ENCODE data around the gene WHRN. TPM values are rescaled to one million over a fixed set of nuclear protein-coding genes. Genes with fewer than 3 reads are reported as not detected.

Gene WHRN
- total RNA-seq, 5 donors from 2014 or later (not counting 1 experiment from before 2014, with no cell fraction given), result 11.4 to 46.0 (median 13.0) TPM

GRCh38 chr9:114442022-114442421 is 63.3 kb downstream of the WHRN start:
- POLR2A ChIA-PET, result no interaction called here
- Mint-ChIP-seq H3K27ac (no peak overlapping the region), H3K4me1 (no peaks in the 10 kb centered on the region), H3K9me3 (peaks cover 0 to 5% (median 0%) of the 10 kb centered on the region in 3 donors), H3K4me3 (no peak overlapping the region), H3K27me3 (no peaks in the 10 kb centered on the region), H3K36me3 (no peaks in the 10 kb centered on the region)
- no peak overlapping the region for H3K27ac ChIP-seq (ENCODE audit: low read length)
- 50% methylated on average over 1 of the region's 1 CpG for WGBS (ENCODE audit: insufficient coverage)
- H3K36me3 ChIP-seq (ENCODE audit: control insufficient read depth in 2 of 2, extremely low read depth in 1 of 2, insufficient read depth in 1 of 2, low read length in 1 of 2), result no peaks in the 10 kb centered on the region
- H3K27me3 ChIP-seq (replicated peaks in 1 of 2; ENCODE audit: control insufficient read depth in 2 of 2, extremely low read depth in 1 of 2, insufficient read depth in 2 of 2, low read length in 1 of 2), result no peaks in the 10 kb centered on the region
- no peak for ATAC-seq (replicated peaks in 1 of 4)
- no peaks in the 10 kb centered on the region for H3K9me3 ChIP-seq
- no peak overlapping the region for H3K4me3 ChIP-seq (ENCODE audit: control insufficient read depth in 1 of 2, extremely low read depth in 1 of 2, low read length in 1 of 2)
- DNase-seq, result no peak
- H3K4me1 ChIP-seq (ENCODE audit: control insufficient read depth in 1 of 2, extremely low read depth in 1 of 2, insufficient read depth in 2 of 2, low read length in 2 of 2), result no peaks in the 10 kb centered on the region
- CTCF ChIA-PET, result no interaction called here

GRCh38 chr9:114437401-114437893 is 67.8 kb downstream of the WHRN start:
- H3K4me3 ChIP-seq (ENCODE audit: control insufficient read depth in 1 of 2, extremely low read depth in 1 of 2, low read length in 1 of 2), result no peak overlapping the region
- H3K9me3 Mint-ChIP-seq, result no peaks in the 10 kb centered on the region
- no peak overlapping the region for H3K27ac Mint-ChIP-seq
- H3K36me3 ChIP-seq (ENCODE audit: control insufficient read depth in 2 of 2, extremely low read depth in 1 of 2, insufficient read depth in 1 of 2, low read length in 1 of 2), result no peaks in the 10 kb centered on the region
- H3K27me3 ChIP-seq (replicated peaks in 1 of 2; ENCODE audit: control insufficient read depth in 2 of 2, extremely low read depth in 1 of 2, insufficient read depth in 2 of 2, low read length in 1 of 2), result peaks cover 0 to 8% of the 10 kb centered on the region in 2 experiments
- H3K4me1 ChIP-seq (ENCODE audit: control insufficient read depth in 1 of 2, extremely low read depth in 1 of 2, insufficient read depth in 2 of 2, low read length in 2 of 2), result no peaks in the 10 kb centered on the region
- H3K4me1 Mint-ChIP-seq, result peaks cover 4 to 6% (median 5%) of the 10 kb centered on the region in 3 donors
- H3K27ac ChIP-seq (ENCODE audit: low read length), result no peak overlapping the region
- H3K27me3 Mint-ChIP-seq, result no peaks in the 10 kb centered on the region
- ATAC-seq (replicated peaks in 1 of 4), result no peak
- 77% methylated on average over 2 of the region's 2 CpGs for WGBS (ENCODE audit: insufficient coverage)
- H3K4me3 Mint-ChIP-seq, result no peak overlapping the region
- CTCF ChIA-PET, result no interaction called here
- no peaks in the 10 kb centered on the region for H3K9me3 ChIP-seq
- POLR2A ChIA-PET, result no interaction called here
- DNase-seq, result no peak
- no peaks in the 10 kb centered on the region for H3K36me3 Mint-ChIP-seq

GRCh38 chr9:114434878-114435311 is 70.4 kb downstream of the WHRN start:
- CTCF ChIA-PET, result interaction anchor here (0.5 to 1.3 kb wide), 2 partner anchors 216 to 218 kb away, joined by 3 to 8 read pairs; no protein-coding TSS in a partner anchor

GRCh38 chr9:114433720-114434255 is 71.5 kb downstream of the WHRN start:
- Mint-ChIP-seq H3K27ac (peak overlapping the region in 1 of 2 donors; percentile 50), H3K4me3 (no peak overlapping the region), H3K9me3 (no peaks in the 10 kb centered on the region), H3K27me3 (no peaks in the 10 kb centered on the region), H3K4me1 (peaks cover 4 to 6% (median 5%) of the 10 kb centered on the region in 3 donors), H3K36me3 (no peaks in the 10 kb centered on the region)
- peak in 3 of 4 experiments; percentile 49 to 65 (median 59) for ATAC-seq (replicated peaks in 1 of 4)
- no peaks in the 10 kb centered on the region for H3K4me1 ChIP-seq (ENCODE audit: control insufficient read depth in 1 of 2, extremely low read depth in 1 of 2, insufficient read depth in 2 of 2, low read length in 2 of 2)
- peak in 1 of 35 experiments; percentile 14 for DNase-seq
- 35% methylated on average over 3 of the region's 6 CpGs for WGBS (ENCODE audit: insufficient coverage)
- H3K9me3 ChIP-seq, result no peaks in the 10 kb centered on the region
- POLR2A ChIA-PET, result interaction anchor here in 1 of 2 donors (0.5 kb wide), 1 partner anchor 38 kb away, joined by 3 read pairs; no protein-coding TSS in a partner anchor
- H3K27ac ChIP-seq (ENCODE audit: low read length), result no peak overlapping the region
- H3K4me3 ChIP-seq (ENCODE audit: control insufficient read depth in 1 of 2, extremely low read depth in 1 of 2, low read length in 1 of 2), result no peak overlapping the region
- CTCF ChIA-PET, result interaction anchor here in 1 of 2 donors (0.7 kb wide), 1 partner anchor 28 kb away, joined by 3 read pairs; no protein-coding TSS in a partner anchor
- H3K27me3 ChIP-seq (replicated peaks in 1 of 2; ENCODE audit: control insufficient read depth in 2 of 2, extremely low read depth in 1 of 2, insufficient read depth in 2 of 2, low read length in 1 of 2), result peaks cover 0 to 10% of the 10 kb centered on the region in 2 experiments
- no peaks in the 10 kb centered on the region for H3K36me3 ChIP-seq (ENCODE audit: control insufficient read depth in 2 of 2, extremely low read depth in 1 of 2, insufficient read depth in 1 of 2, low read length in 1 of 2)

More at GRCh38 chr9:114434878-114435311, 70.4 kb downstream of the WHRN start:
- ATAC-seq (replicated peaks in 1 of 4) (no peak), DNase-seq (peak in 1 of 35 experiments; percentile 41)
- no peak overlapping the region for H3K27ac ChIP-seq (ENCODE audit: low read length)
- WGBS (ENCODE audit: insufficient coverage), result 69% methylated on average over 7 of the region's 9 CpGs
- H3K4me3 ChIP-seq (ENCODE audit: control insufficient read depth in 1 of 2, extremely low read depth in 1 of 2, low read length in 1 of 2), result no peak overlapping the region
- no peaks in the 10 kb centered on the region for H3K36me3 ChIP-seq (ENCODE audit: control insufficient read depth in 2 of 2, extremely low read depth in 1 of 2, insufficient read depth in 1 of 2, low read length in 1 of 2)
- H3K9me3 ChIP-seq, result no peaks in the 10 kb centered on the region
- Mint-ChIP-seq H3K27ac (no peak overlapping the region), H3K4me3 (no peak overlapping the region), H3K9me3 (no peaks in the 10 kb centered on the region), H3K4me1 (peaks cover 4 to 6% (median 5%) of the 10 kb centered on the region in 3 donors), H3K36me3 (no peaks in the 10 kb centered on the region), H3K27me3 (no peaks in the 10 kb centered on the region)
- POLR2A ChIA-PET, result interaction anchor here in 1 of 2 donors (0.6 kb wide), 1 partner anchor 126 kb away, joined by 3 read pairs; no protein-coding TSS in a partner anchor
- H3K4me1 ChIP-seq (ENCODE audit: control insufficient read depth in 1 of 2, extremely low read depth in 1 of 2, insufficient read depth in 2 of 2, low read length in 2 of 2), result no peaks in the 10 kb centered on the region
- peaks cover 0 to 8% of the 10 kb centered on the region in 2 experiments for H3K27me3 ChIP-seq (replicated peaks in 1 of 2; ENCODE audit: control insufficient read depth in 2 of 2, extremely low read depth in 1 of 2, insufficient read depth in 2 of 2, low read length in 1 of 2)

GRCh38 chr9:114433086-114433485 is 72.2 kb downstream of the WHRN start:
- H3K27me3 ChIP-seq (replicated peaks in 1 of 2; ENCODE audit: control insufficient read depth in 2 of 2, extremely low read depth in 1 of 2, insufficient read depth in 2 of 2, low read length in 1 of 2), result peaks cover 0 to 10% of the 10 kb centered on the region in 2 experiments
- no peak for ATAC-seq (replicated peaks in 1 of 4)
- ChIA-PET CTCF (no interaction called here), POLR2A (interaction anchor here in 1 of 2 donors (0.5 kb wide), 1 partner anchor 38 kb away, joined by 3 read pairs; no protein-coding TSS in a partner anchor)
- H3K4me1 ChIP-seq (ENCODE audit: control insufficient read depth in 1 of 2, extremely low read depth in 1 of 2, insufficient read depth in 2 of 2, low read length in 2 of 2), result no peaks in the 10 kb centered on the region
- no peaks in the 10 kb centered on the region for H3K27me3 Mint-ChIP-seq
- no peak overlapping the region for H3K27ac Mint-ChIP-seq
- no peaks in the 10 kb centered on the region for H3K9me3 Mint-ChIP-seq
- no peak overlapping the region for H3K27ac ChIP-seq (ENCODE audit: low read length)
- no peak overlapping the region for H3K4me3 Mint-ChIP-seq
- 96% methylated on average over 14 of the region's 15 CpGs for WGBS (ENCODE audit: insufficient coverage)
- H3K36me3 ChIP-seq (ENCODE audit: control insufficient read depth in 2 of 2, extremely low read depth in 1 of 2, insufficient read depth in 1 of 2, low read length in 1 of 2), result no peaks in the 10 kb centered on the region
- H3K9me3 ChIP-seq, result no peaks in the 10 kb centered on the region
- peaks cover 4 to 6% (median 5%) of the 10 kb centered on the region in 3 donors for H3K4me1 Mint-ChIP-seq
- no peak for DNase-seq
- H3K36me3 Mint-ChIP-seq, result no peaks in the 10 kb centered on the region
- no peak overlapping the region for H3K4me3 ChIP-seq (ENCODE audit: control insufficient read depth in 1 of 2, extremely low read depth in 1 of 2, low read length in 1 of 2)

- CTCF ChIA-PET, result no interaction called here
- H3K4me3 ChIP-seq (ENCODE audit: control insufficient read depth in 1 of 2, extremely low read depth in 1 of 2, low read length in 1 of 2), result no peak overlapping the region
Measured at GRCh38 chr9:114432323-114433067, 72.8 kb downstream of the WHRN start.

More at GRCh38 chr9:114432323-114433067, 72.8 kb downstream of the WHRN start:
- no peaks in the 10 kb centered on the region for H3K9me3 ChIP-seq
- DNase-seq (no peak), ATAC-seq (replicated peaks in 1 of 4) (no peak)
- no peaks in the 10 kb centered on the region for H3K4me1 ChIP-seq (ENCODE audit: control insufficient read depth in 1 of 2, extremely low read depth in 1 of 2, insufficient read depth in 2 of 2, low read length in 2 of 2)
- H3K27ac ChIP-seq (ENCODE audit: low read length), result no peak overlapping the region
- no peaks in the 10 kb centered on the region for H3K36me3 Mint-ChIP-seq
- peaks cover 0 to 10% of the 10 kb centered on the region in 2 experiments for H3K27me3 ChIP-seq (replicated peaks in 1 of 2; ENCODE audit: control insufficient read depth in 2 of 2, extremely low read depth in 1 of 2, insufficient read depth in 2 of 2, low read length in 1 of 2)
- no peak overlapping the region for H3K4me3 Mint-ChIP-seq
- H3K27ac Mint-ChIP-seq, result no peak overlapping the region
- WGBS (ENCODE audit: insufficient coverage), result 51% methylated on average over 3 of the region's 6 CpGs
- H3K36me3 ChIP-seq (ENCODE audit: control insufficient read depth in 2 of 2, extremely low read depth in 1 of 2, insufficient read depth in 1 of 2, low read length in 1 of 2), result no peaks in the 10 kb centered on the region
- H3K4me1 Mint-ChIP-seq, result peaks cover 4 to 6% (median 5%) of the 10 kb centered on the region in 3 donors
- no peaks in the 10 kb centered on the region for H3K9me3 Mint-ChIP-seq
- H3K27me3 Mint-ChIP-seq, result no peaks in the 10 kb centered on the region
- POLR2A ChIA-PET, result no interaction called here

All from T-cell (primary cell).